Ishikawa (cell line): ENCODE data around the gene TMEM164.

Experiments
- EP300 ChIP-seq: IDR thresholded peaks from 2 replicates; pipeline ENCODE4 v1.6.1; 2012; ENCODE audit warnings: borderline replicate concordance
- TAF1 ChIP-seq: IDR thresholded peaks from 2 replicates; pipeline ENCODE4 v1.6.1; 2012; ENCODE audit warnings: low read depth, mild to moderate bottlenecking

- TF ChIP-seq TAF1 (no peak), EP300 (no peak)
Measured at GRCh38 chrX:110153244-110153643, 150.3 kb downstream of the TMEM164 start.
